ENCODE measurements around the gene MAG.

DNA sequence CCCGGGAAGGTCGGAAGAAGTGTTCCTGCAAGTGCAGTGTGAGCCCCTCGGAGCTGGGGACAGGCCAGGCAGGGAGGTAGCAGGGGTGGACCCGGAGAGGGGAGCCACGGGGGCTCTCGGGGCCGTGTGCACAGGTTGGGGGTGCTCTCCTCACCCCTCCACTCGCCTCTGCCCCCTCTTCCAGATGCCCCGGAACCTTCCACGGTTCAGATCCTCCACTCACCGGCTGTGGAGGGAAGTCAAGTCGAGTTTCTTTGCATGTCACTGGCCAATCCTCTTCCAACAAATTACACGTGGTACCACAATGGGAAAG, 46.0 kb downstream of the MAG start:
- TF ChIP-seq CTCF (IDR thresholded peaks at IDR 0.05) = no peak
- TF ChIP-seq POLR2A (IDR thresholded peaks at IDR 0.05) = no peak
